Upper lobe of left lung (tissue), 6 donors: Measurements from ENCODE around the gene ANK3. TPM values are rescaled to one million over a fixed set of nuclear protein-coding genes. Genes with fewer than 3 reads are reported as not detected.

ENCODE experiments used
- ATAC-seq, 2 donors: fragments of 200-7000 bp; cut with Tn5 transposase; one replicate each; pipeline ENCODE4 v1.9.1; 2022; ENCODE audit warnings: mild to moderate bottlenecking in 2 of 2, moderate library complexity in 2 of 2; ENCODE audit not compliant: low FRiP score in 2 of 2
- DNase-seq, 2 donors: peaks; one replicate each; pipeline ENCODE4 v3.0.0-alpha.2; 2019 to 2020
- H3K27ac ChIP-seq, 4 donors: fragments of 200-600 bp; sonication (generic); one replicate each; pipeline ENCODE4 v1.5.1; 2016 to 2019
- H3K27me3 ChIP-seq, 4 donors: fragments of 200-600 bp; sonication (generic); one replicate each; pipeline ENCODE4 v1.5.1; 2017 to 2019
- H3K36me3 ChIP-seq, 4 donors: fragments of 200-600 bp; sonication (generic); one replicate each; pipeline ENCODE4 v1.5.1; 2016 to 2019
- H3K4me1 ChIP-seq, 4 donors: fragments of 200-600 bp; sonication (generic); one replicate each; pipeline ENCODE4 v1.5.1; 2018 to 2019
- H3K4me3 ChIP-seq, 4 donors: fragments of 200-600 bp; sonication (generic); one replicate each; pipeline ENCODE4 v1.5.1; 2017 to 2019; ENCODE audit warnings: mild to moderate bottlenecking in 2 of 4, moderate library complexity in 1 of 4
- H3K9me3 ChIP-seq, 4 donors: fragments of 200-600 bp; sonication (generic); one replicate each; pipeline ENCODE4 v1.5.1; 2018 to 2019
- CTCF ChIP-seq, 6 experiments: fragments of 450-650 bp in 4 of 6; fragments of 200-600 bp in 2 of 6; sonication (generic) in 2 of 6; IDR thresholded peaks; one replicate each; pipeline ENCODE4 v1.5.1; 2016 to 2019; ENCODE audit warnings: antibody characterized with exemption in 6 of 6
- EP300 ChIP-seq, 4 donors: sonication (generic); formaldehyde crosslinking; IDR thresholded peaks; one replicate each; pipeline ENCODE4 v1.5.1; 2017; ENCODE audit warnings: antibody characterized with exemption in 4 of 4, control low read depth in 2 of 4
- POLR2A ChIP-seq, 4 donors: fragments of 450-650 bp; IDR thresholded peaks; one replicate each; pipeline ENCODE4 v1.5.1; 2016 to 2017; ENCODE audit warnings: antibody characterized with exemption in 4 of 4, mild to moderate bottlenecking in 2 of 4
- POLR2AphosphoS5 ChIP-seq, 2 donors: sonication (generic); formaldehyde crosslinking; IDR thresholded peaks; one replicate each; pipeline ENCODE4 v1.5.1; 2017; ENCODE audit warnings: antibody characterized with exemption in 2 of 2
- WGBS, 2 donors: methylation state at CpG; one replicate each; pipeline ENCODE4 v1.1.5; 2017 to 2018; 5-methylcytosine and 5-hydroxymethylcytosine counted together
- total RNA-seq, 6 donors: library from RNA; depleted of rRNA in 4 of 6; stranded (reverse); fragments of >200 nt in 4 of 6; gene quantifications; one replicate each; pipeline versions ENCODE4 v1.1.0 to v1.2.1, GENCODE V29; 2016 to 2021
- donor health status: DM: no; HTN: no; CAD: no; lungs with moderate emphysema.
- donor health status: DM: no; HTN: yes; CAD: no; lungs with severe emphysema.

Gene ANK3
- total RNA-seq, 6 donors from 2014 or later = 43.9 to 193 (median 98.5) TPM

DNA sequence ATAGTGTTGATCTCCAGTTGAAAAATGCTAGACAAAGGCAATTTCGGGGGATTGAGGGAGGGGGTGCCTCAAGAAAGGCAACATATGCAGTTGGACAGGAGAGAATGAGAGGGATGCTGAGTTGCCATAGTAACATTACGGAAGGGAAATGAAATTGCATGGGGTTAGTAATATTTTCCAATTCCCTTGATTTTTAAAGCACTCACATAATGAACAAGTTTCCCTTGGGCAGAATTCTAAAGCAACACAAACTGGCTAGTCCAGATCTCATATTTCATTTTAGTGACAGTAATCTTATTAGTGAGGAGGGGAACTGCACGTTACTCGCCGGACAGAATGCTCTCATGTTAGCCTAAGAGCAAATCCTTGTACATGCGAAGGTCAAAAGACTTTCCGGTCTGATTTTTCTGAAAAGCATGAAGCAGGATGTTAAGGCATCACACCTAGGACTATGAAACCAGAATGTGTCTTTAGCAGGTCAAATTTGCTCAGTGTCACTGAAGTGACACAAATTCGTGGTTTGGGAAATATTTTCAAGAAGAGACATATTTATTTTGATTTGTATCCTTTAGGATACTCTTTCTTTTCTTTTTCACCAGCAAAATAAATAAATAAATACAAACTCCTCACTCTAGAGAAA lies 165.5 kb downstream of the ANK3 start:
- 83 to 84% methylated on average over 8 of the region's 8 CpGs for WGBS, 2 donors
- ATAC-seq (no peak), DNase-seq (no peak)
- H3K27ac ChIP-seq = no peak overlapping the region
- no peaks in the 10 kb centered on the region for H3K27me3 ChIP-seq
- TF ChIP-seq POLR2AphosphoS5 (IDR thresholded peaks at IDR 0.05) = no peak
- no peak for TF ChIP-seq CTCF (IDR thresholded peaks at IDR 0.05)
- no peak for TF ChIP-seq EP300 (IDR thresholded peaks at IDR 0.05)
- no peak for TF ChIP-seq POLR2A (IDR thresholded peaks at IDR 0.05)
- H3K9me3 ChIP-seq = no peaks in the 10 kb centered on the region
- H3K4me3 ChIP-seq = no peak overlapping the region
- no peaks in the 10 kb centered on the region for H3K36me3 ChIP-seq
- H3K4me1 ChIP-seq = peaks cover 0 to 2% (median 0%) of the 10 kb centered on the region in 4 donors

DNA sequence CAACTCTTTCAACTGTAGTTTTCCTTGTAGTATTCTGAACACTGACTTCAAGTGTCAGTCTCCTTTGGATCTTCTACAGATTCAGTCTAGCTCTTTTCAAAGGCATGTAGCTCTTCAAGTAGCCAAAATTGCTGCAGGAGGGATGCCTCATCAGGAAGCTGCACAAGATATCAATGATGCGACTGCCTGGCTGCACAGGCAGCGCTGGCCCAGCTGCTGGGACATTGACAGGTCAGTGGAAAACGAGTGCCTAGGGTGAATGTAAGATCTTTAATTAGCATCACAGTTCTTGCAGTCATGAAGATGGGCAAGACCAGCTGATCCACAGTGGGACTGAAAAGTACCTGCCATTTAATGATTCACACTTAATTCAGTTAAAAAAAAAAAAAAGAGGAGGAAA lies 167.6 kb downstream of the ANK3 start:
- DNase-seq (peak in 1 of 2 donors; percentile 16), ATAC-seq (no peak)
- TF ChIP-seq EP300 (IDR thresholded peaks at IDR 0.05) (no peak), POLR2AphosphoS5 (IDR thresholded peaks at IDR 0.05) (no peak), CTCF (IDR thresholded peaks at IDR 0.05) (no peak), POLR2A (IDR thresholded peaks at IDR 0.05) (no peak)
- H3K27ac ChIP-seq = no peak overlapping the region
- no peaks in the 10 kb centered on the region for H3K27me3 ChIP-seq
- 52 to 76% methylated on average over 3 of the region's 3 CpGs for WGBS, 2 donors
- peaks cover 0 to 4% (median 0%) of the 10 kb centered on the region in 4 donors for H3K4me1 ChIP-seq
- no peaks in the 10 kb centered on the region for H3K36me3 ChIP-seq
- no peak overlapping the region for H3K4me3 ChIP-seq
- no peaks in the 10 kb centered on the region for H3K9me3 ChIP-seq

GRCh38 chr10:60212195-60212594 lies 177.5 kb downstream of the ANK3 start:
- Histone ChIP-seq H3K4me1 (no peaks in the 10 kb centered on the region), H3K27ac (no peak overlapping the region)
- 71 to 74% methylated on average over 1 of the region's 1 CpG for WGBS, 2 donors

GRCh38 chr10:60209874-60210570 lies 179.7 kb downstream of the ANK3 start:
- no peak for DNase-seq
- no peak overlapping the region for H3K27ac ChIP-seq
- no peaks in the 10 kb centered on the region for H3K36me3 ChIP-seq
- no peaks in the 10 kb centered on the region for H3K27me3 ChIP-seq
- TF ChIP-seq POLR2AphosphoS5 (IDR thresholded peaks at IDR 0.05) = no peak
- TF ChIP-seq POLR2A (IDR thresholded peaks at IDR 0.05) = no peak
- no peak for TF ChIP-seq EP300 (IDR thresholded peaks at IDR 0.05)
- no peak for TF ChIP-seq CTCF (IDR thresholded peaks at IDR 0.05)
- no peak overlapping the region for H3K4me3 ChIP-seq
- H3K9me3 ChIP-seq = no peaks in the 10 kb centered on the region
- ATAC-seq = no peak
- H3K4me1 ChIP-seq = no peaks in the 10 kb centered on the region
- WGBS, 2 donors = 47 to 50% methylated on average over 7 of the region's 7 CpGs

More at GRCh38 chr10:60212195-60212594, 177.5 kb downstream of the ANK3 start:
- Histone ChIP-seq H3K27me3 (no peaks in the 10 kb centered on the region), H3K36me3 (no peaks in the 10 kb centered on the region), H3K9me3 (no peaks in the 10 kb centered on the region), H3K4me3 (no peak overlapping the region)
- DNase-seq (no peak), ATAC-seq (no peak)
- TF ChIP-seq POLR2AphosphoS5 (IDR thresholded peaks at IDR 0.05) = no peak
- no peak for TF ChIP-seq POLR2A (IDR thresholded peaks at IDR 0.05)
- no peak for TF ChIP-seq EP300 (IDR thresholded peaks at IDR 0.05)
- no peak for TF ChIP-seq CTCF (IDR thresholded peaks at IDR 0.05)
